Natural killer cell (primary cell): ENCODE data around the gene BCL2L13. TPM values are rescaled to one million over a fixed set of nuclear protein-coding genes. Genes with fewer than 3 reads are reported as not detected.

Source experiments
- ATAC-seq, 3 donors: fragments of 150-1000 bp in 2 of 3; fragments of 200-7000 bp in 1 of 3; cut with Tn5 transposase; 1 replicate in 1 of 3; 2 replicates in 2 of 3; pipeline ENCODE4 v1.10.0; 2021; ENCODE audit warnings: mild to moderate bottlenecking in 2 of 3, moderate library complexity in 2 of 3
- DNase-seq, 2 donors: peaks; one replicate each; pipeline versions ENCODE4 v3.0.0 to v3.0.0-alpha.2; 2013 to 2021; ENCODE audit warnings: mixed read lengths in 1 of 2
- H3K27ac ChIP-seq: one replicate; pipeline ENCODE4 v1.5.1; 2013; ENCODE audit warnings: mild to moderate bottlenecking, low read length
- H3K27me3 ChIP-seq: one replicate; pipeline ENCODE4 v1.6.1; 2013; ENCODE audit warnings: low read length; ENCODE audit not compliant: control insufficient read depth, insufficient read depth
- H3K36me3 ChIP-seq: one replicate; pipeline ENCODE4 v1.6.1; 2013; ENCODE audit warnings: low read length; ENCODE audit not compliant: control insufficient read depth, insufficient read depth
- H3K4me1 ChIP-seq: one replicate; pipeline ENCODE4 v1.6.1; 2013; ENCODE audit warnings: low read length; ENCODE audit not compliant: control insufficient read depth, insufficient read depth
- H3K4me3 ChIP-seq: one replicate; pipeline ENCODE4 v1.5.1; 2013; ENCODE audit warnings: low read length
- H3K9me3 ChIP-seq: one replicate; pipeline ENCODE4 v1.6.1; 2013; ENCODE audit warnings: low read length; ENCODE audit not compliant: control insufficient read depth, insufficient read depth
- H3K27ac Mint-ChIP-seq, 2 donors: one replicate each; pipeline ENCODE4 v1.8.0; 2022; ENCODE audit warnings: mild to moderate bottlenecking in 2 of 2, mixed read lengths in 2 of 2, moderate library complexity in 1 of 2
- H3K27me3 Mint-ChIP-seq, 2 donors: one replicate each; pipeline ENCODE4 v1.8.0; 2022; ENCODE audit warnings: low read depth in 2 of 2, mixed read lengths in 2 of 2
- H3K36me3 Mint-ChIP-seq: one replicate; pipeline ENCODE4 v1.8.0; 2022; ENCODE audit warnings: mixed read lengths
- H3K4me1 Mint-ChIP-seq, 2 donors: one replicate each; pipeline ENCODE4 v1.8.0; 2022; ENCODE audit warnings: mixed read lengths in 2 of 2
- H3K4me3 Mint-ChIP-seq: one replicate; pipeline ENCODE4 v1.8.0; 2022; ENCODE audit warnings: mild to moderate bottlenecking, moderate library complexity, mixed read lengths
- H3K9me3 Mint-ChIP-seq, 2 donors: one replicate each; pipeline ENCODE4 v1.8.0; 2022; ENCODE audit warnings: mixed read lengths in 2 of 2
- CTCF ChIP-seq: fragments of 200-600 bp; IDR thresholded peaks from one replicate; pipeline ENCODE4 v1.8.0; 2022; ENCODE audit warnings: antibody characterized with exemption
- WGBS: methylation state at CpG from one replicate; pipeline ENCODE4 v1.1.7; 2013; ENCODE audit warnings: missing lambda C conversion rate; ENCODE audit not compliant: insufficient coverage; 5-methylcytosine and 5-hydroxymethylcytosine counted together
- intact Hi-C: fragments of 100-400 bp; cut with micrococcal nuclease; formaldehyde crosslinking; loops from one replicate; pipeline ENCODE4 v1.14.2; 2022
- total RNA-seq, 4 donors: library from RNA; stranded (reverse); fragments of 120-200 nt in 1 of 4; gene quantifications; one replicate each; pipeline versions ENCODE4 v1.2.3 to v1.2.4, GENCODE V29; 2013 to 2022

BCL2L13 gene
- total RNA-seq, 3 donors from 2014 or later (not counting 1 experiment from before 2014, with no cell fraction given), result 19.1 to 28.7 (median 23.3) TPM

DNA sequence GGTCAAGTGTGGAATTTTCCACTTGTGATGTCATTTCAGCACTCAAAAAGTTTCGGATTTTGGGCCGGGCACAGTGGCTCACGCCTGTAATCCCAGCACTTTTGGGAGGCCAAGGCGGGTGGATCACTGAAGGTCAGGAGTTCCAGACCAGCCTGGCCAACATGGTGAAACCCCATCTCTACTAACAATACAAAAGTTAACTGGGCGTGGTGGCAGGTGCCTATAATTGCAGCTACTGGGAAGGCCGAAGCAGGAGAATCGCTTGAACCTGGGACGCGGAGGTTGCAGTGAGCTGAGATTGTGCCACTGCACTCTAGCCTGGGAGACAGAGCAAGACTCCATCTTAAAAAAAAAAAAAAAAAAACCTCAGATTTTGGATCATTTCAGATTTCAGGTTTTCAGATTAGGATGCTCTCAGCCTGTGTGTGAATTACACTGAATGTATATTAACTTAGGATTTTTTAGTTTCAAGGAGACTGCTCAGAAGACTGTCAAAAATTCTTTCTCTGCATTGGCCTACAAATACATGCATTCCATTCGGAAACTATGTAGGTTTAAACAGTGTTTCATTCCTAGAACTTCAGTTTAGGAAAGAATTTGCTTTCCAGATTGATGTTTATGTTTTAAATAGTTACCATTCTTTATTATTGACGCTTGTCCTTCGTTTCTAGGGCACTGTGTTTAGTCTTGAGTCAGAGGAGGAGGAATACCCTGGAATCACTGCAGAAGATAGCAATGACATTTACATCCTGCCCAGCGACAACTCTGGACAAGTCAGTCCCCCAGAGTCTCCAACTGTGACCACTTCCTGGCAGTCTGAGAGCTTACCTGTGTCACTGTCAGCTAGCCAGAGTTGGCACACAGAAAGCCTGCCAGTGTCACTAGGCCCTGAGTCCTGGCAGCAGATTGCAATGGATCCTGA lies 87.7 kb downstream of the BCL2L13 start:
- no peak overlapping the region for H3K27ac ChIP-seq
- no peak overlapping the region for H3K4me3 ChIP-seq
- H3K9me3 Mint-ChIP-seq, result no peaks in the 10 kb centered on the region
- intact Hi-C loops, result no loop called here
- H3K27ac Mint-ChIP-seq, result peak overlapping the region; percentile 7 to 77
- no peak for TF ChIP-seq CTCF
- DNase-seq (peak in 1 of 2 donors; percentile 13), ATAC-seq (peak in 2 of 3 donors; percentile 29 to 31)
- peaks cover 7% of the 10 kb centered on the region for H3K36me3 Mint-ChIP-seq
- H3K9me3 ChIP-seq, result no peaks in the 10 kb centered on the region
- H3K4me1 Mint-ChIP-seq, result peaks cover 14 to 16% of the 10 kb centered on the region in 2 donors
- H3K4me3 Mint-ChIP-seq, result no peak overlapping the region
- H3K27me3 ChIP-seq, result no peaks in the 10 kb centered on the region
- peaks cover 22% of the 10 kb centered on the region for H3K36me3 ChIP-seq
- no peaks in the 10 kb centered on the region for H3K27me3 Mint-ChIP-seq
- WGBS, result 90% methylated on average over 13 of the region's 13 CpGs
- peaks cover 9% of the 10 kb centered on the region for H3K4me1 ChIP-seq

- Histone ChIP-seq H3K4me3 (no peak overlapping the region), H3K4me1 (peaks cover 9% of the 10 kb centered on the region), H3K27me3 (no peaks in the 10 kb centered on the region), H3K27ac (no peak overlapping the region), H3K9me3 (no peaks in the 10 kb centered on the region), H3K36me3 (peaks cover 25% of the 10 kb centered on the region)
- intact Hi-C loops, result no loop called here
- H3K9me3 Mint-ChIP-seq, result no peaks in the 10 kb centered on the region
- H3K4me3 Mint-ChIP-seq, result no peak overlapping the region
- H3K36me3 Mint-ChIP-seq, result peaks cover 7% of the 10 kb centered on the region
- WGBS, result 63% methylated on average over 18 of the region's 18 CpGs
- DNase-seq (no peak), ATAC-seq (no peak)
- H3K4me1 Mint-ChIP-seq, result peaks cover 14 to 16% of the 10 kb centered on the region in 2 donors
- peak overlapping the region; percentile 7 to 77 for H3K27ac Mint-ChIP-seq
- TF ChIP-seq CTCF, result no peak
- no peaks in the 10 kb centered on the region for H3K27me3 Mint-ChIP-seq
Measured at GRCh38 chr22:17726928-17727897, 88.7 kb downstream of the BCL2L13 start.

DNA sequence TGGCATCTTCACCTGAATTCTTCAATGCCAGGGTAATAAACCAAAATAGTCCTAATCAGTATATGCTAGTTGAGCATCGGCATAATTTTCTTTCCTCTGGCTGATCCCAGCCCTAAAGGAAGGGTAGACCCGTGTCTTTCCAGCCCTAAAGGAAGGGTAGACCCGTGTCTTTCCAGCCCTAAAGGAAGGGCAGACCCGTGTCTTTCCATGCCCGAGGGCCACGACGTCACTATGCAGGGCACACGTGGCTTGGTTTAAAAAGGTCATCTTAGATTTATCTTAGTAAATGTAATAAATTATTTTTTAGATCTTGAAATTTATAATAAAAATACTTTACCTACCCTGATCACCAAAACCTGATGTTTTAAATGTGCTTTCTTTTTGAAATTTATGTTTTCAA lies 90.2 kb downstream of the BCL2L13 start:
- intact Hi-C loops, result no loop called here
- H3K36me3 Mint-ChIP-seq, result peaks cover 19% of the 10 kb centered on the region
- Histone ChIP-seq H3K9me3 (no peaks in the 10 kb centered on the region), H3K36me3 (peaks cover 36% of the 10 kb centered on the region), H3K27ac (no peak overlapping the region), H3K4me3 (no peak overlapping the region), H3K27me3 (no peaks in the 10 kb centered on the region), H3K4me1 (peaks cover 13% of the 10 kb centered on the region)
- no peaks in the 10 kb centered on the region for H3K27me3 Mint-ChIP-seq
- no peak for TF ChIP-seq CTCF
- no peak overlapping the region for H3K4me3 Mint-ChIP-seq
- ATAC-seq, result no peak
- peaks cover 14 to 15% of the 10 kb centered on the region in 2 donors for H3K4me1 Mint-ChIP-seq
- H3K27ac Mint-ChIP-seq, result peak overlapping the region in 1 of 2 donors; percentile 9
- no peak for DNase-seq
- WGBS, result 96% methylated on average over 5 of the region's 8 CpGs
- no peaks in the 10 kb centered on the region for H3K9me3 Mint-ChIP-seq
